Activated naive CD8-positive, alpha-beta T cell treated with anti-CD3 and anti-CD28 coated beads, Interleukin-2, amount 50 U/mL, for 24 hours (primary cell): ENCODE data around the gene ACBD6.
A peak's percentile ranks its signal among the peaks of the same experiment; 100 is the strongest.

Experiments
- ATAC-seq: fragments of 150-1000 bp; cut with Tn5 transposase; one replicate; pipeline ENCODE4 v1.10.0; 2021
- DNase-seq: peaks from one replicate; pipeline ENCODE4 v3.0.0; 2021
- H3K27ac Mint-ChIP-seq: one replicate; pipeline ENCODE4 v1.8.0; 2021; ENCODE audit warnings: mild to moderate bottlenecking, mixed read lengths
- H3K27me3 Mint-ChIP-seq: one replicate; pipeline ENCODE4 v1.8.0; 2021; ENCODE audit warnings: mixed read lengths
- H3K36me3 Mint-ChIP-seq: one replicate; pipeline ENCODE4 v1.8.0; 2021; ENCODE audit warnings: low read depth, mixed read lengths
- H3K4me1 Mint-ChIP-seq: one replicate; pipeline ENCODE4 v1.8.0; 2021; ENCODE audit warnings: mixed read lengths
- H3K4me3 Mint-ChIP-seq: one replicate; pipeline ENCODE4 v1.8.0; 2021; ENCODE audit warnings: mild to moderate bottlenecking, moderate library complexity, mixed read lengths
- H3K9me3 Mint-ChIP-seq: one replicate; pipeline ENCODE4 v1.8.0; 2021; ENCODE audit warnings: mixed read lengths

ACBD6 gene

DNA sequence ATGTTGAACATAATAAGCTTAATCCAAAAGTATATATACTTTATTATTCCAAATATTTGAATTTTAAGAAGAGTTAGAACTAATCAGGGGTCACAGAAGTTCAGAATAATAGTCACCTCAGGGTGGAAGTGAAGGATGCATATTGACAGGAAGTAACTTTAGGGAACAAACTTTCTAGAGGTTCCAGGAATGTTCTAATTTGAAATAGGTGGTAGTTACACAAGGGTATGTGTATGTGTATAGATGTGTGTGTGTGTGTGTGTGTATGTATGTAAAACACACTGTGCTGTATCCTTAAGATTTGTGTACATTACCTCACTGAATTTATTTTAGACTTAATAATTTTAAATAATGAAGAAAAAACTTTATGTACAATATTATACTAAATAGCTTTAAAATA lies 110.4 kb downstream of the ACBD6 start:
- Mint-ChIP-seq H3K4me1 (peaks cover 3% of the 10 kb centered on the region), H3K36me3 (peaks cover 64% of the 10 kb centered on the region), H3K27ac (no peak overlapping the region), H3K27me3 (no peaks in the 10 kb centered on the region), H3K9me3 (peaks cover 36% of the 10 kb centered on the region), H3K4me3 (no peak overlapping the region)
- ATAC-seq (no peak), DNase-seq (no peak)

- no peak for ATAC-seq
- H3K27ac Mint-ChIP-seq: no peak overlapping the region
- peaks cover 3% of the 10 kb centered on the region for H3K4me1 Mint-ChIP-seq
- H3K27me3 Mint-ChIP-seq: no peaks in the 10 kb centered on the region
- H3K9me3 Mint-ChIP-seq: peaks cover 45% of the 10 kb centered on the region
- DNase-seq: no peak
- H3K36me3 Mint-ChIP-seq: peaks cover 47% of the 10 kb centered on the region
- no peak overlapping the region for H3K4me3 Mint-ChIP-seq
These were observed 115.0 kb downstream of the ACBD6 start for GRCh38 chr1:180387413-180387812.

DNA sequence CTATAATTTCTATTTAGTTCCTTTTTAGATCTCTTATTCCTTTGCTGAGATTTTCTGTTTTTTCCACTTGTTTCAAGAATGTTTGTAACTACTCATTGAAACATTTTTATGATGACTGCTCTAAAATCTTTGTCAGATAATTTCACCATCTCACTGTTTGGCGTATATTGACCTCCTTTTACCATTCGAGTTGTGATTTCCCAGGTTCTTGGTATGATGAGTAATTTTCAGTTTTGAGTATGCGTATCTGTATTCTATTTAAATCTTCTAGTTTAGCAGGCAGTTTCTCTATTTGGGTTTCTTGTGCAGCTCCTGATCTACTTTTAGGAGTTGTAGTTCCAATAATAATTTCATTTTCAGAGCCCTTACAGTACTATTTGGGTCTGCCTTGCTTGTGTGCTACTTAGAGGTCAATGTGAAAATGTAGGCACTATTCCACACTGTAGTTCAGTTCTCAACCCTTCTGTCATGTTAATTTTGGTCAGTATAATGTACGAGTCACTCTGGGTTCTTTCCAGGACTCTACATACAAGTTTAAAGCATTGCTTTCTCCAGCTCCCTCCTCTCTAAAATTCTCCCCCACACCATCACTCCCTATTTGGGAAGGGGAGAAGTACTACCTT lies 115.5 kb downstream of the ACBD6 start:
- H3K27me3 Mint-ChIP-seq: no peaks in the 10 kb centered on the region
- DNase-seq (no peak), ATAC-seq (no peak)
- H3K4me3 Mint-ChIP-seq: no peak overlapping the region
- H3K9me3 Mint-ChIP-seq: peaks cover 50% of the 10 kb centered on the region
- peaks cover 3% of the 10 kb centered on the region for H3K4me1 Mint-ChIP-seq
- H3K36me3 Mint-ChIP-seq: peaks cover 49% of the 10 kb centered on the region
- no peak overlapping the region for H3K27ac Mint-ChIP-seq

DNA sequence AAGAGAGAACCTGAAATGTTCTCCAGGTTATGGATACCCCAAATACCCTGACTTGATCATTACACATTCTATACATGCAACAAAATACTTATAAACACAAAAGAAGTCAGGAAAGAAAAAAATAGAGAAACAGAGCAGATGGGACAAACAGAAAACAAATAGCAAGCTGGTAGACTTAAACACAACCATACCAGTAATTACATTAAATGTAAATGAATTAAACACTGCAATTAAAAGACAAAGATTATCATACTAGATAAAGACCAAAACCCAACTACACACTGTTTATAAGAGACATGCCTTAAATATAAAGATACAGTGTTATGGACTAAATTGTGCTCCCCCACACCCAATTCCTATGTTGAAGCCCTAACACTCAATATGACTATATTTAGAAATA lies 117.2 kb downstream of the ACBD6 start:
- no peaks in the 10 kb centered on the region for H3K27me3 Mint-ChIP-seq
- ATAC-seq (no peak), DNase-seq (no peak)
- peaks cover 47% of the 10 kb centered on the region for H3K36me3 Mint-ChIP-seq
- no peak overlapping the region for H3K27ac Mint-ChIP-seq
- peaks cover 15% of the 10 kb centered on the region for H3K4me1 Mint-ChIP-seq
- H3K4me3 Mint-ChIP-seq: no peak overlapping the region
- peaks cover 63% of the 10 kb centered on the region for H3K9me3 Mint-ChIP-seq

- H3K4me1 Mint-ChIP-seq: peaks cover 19% of the 10 kb centered on the region
- no peak overlapping the region for H3K27ac Mint-ChIP-seq
- H3K36me3 Mint-ChIP-seq: peaks cover 54% of the 10 kb centered on the region
- H3K9me3 Mint-ChIP-seq: peaks cover 70% of the 10 kb centered on the region
- no peak for DNase-seq
- ATAC-seq: no peak
- H3K27me3 Mint-ChIP-seq: no peaks in the 10 kb centered on the region
- no peak overlapping the region for H3K4me3 Mint-ChIP-seq
These were observed 117.9 kb downstream of the ACBD6 start for GRCh38 chr1:180384286-180385005.

DNA sequence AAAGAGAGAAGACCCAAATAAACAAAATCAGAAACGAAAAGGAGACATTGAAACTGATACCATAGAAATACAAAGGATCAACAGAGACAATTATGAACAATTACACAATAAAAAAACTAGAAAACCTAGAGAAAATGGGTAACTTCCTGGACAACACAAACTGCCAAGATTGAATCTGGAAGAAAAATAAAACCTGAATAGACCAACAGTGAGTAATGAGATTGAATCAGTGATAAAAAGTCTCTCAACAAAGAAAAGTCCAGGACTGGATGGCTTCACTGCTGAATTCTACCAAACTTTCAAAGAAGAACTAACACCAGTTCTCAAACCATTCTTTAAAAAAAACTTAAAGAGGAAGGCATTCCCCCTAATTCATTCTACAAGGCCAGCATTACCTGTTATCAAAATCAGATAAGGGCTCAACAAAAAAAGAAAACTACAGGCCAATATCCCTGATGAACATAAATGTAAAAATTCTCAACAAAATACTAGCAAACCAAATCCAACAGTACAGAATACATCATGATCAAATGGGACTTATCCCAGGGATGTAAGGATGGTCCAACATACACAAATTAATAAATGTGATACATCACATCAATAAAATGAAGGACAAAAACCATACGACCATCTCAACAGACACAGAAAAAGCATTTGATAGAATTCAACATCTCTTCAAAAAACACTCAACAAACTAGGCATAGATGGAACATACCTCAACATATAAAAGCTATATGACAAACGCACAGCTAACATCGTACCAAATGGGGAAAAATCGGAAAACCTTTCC lies 119.9 kb downstream of the ACBD6 start:
- ATAC-seq: no peak
- Mint-ChIP-seq H3K9me3 (peaks cover 78% of the 10 kb centered on the region), H3K27me3 (no peaks in the 10 kb centered on the region), H3K4me1 (peaks cover 21% of the 10 kb centered on the region), H3K4me3 (no peak overlapping the region), H3K27ac (no peak overlapping the region), H3K36me3 (peaks cover 60% of the 10 kb centered on the region)
- DNase-seq: no peak

DNA sequence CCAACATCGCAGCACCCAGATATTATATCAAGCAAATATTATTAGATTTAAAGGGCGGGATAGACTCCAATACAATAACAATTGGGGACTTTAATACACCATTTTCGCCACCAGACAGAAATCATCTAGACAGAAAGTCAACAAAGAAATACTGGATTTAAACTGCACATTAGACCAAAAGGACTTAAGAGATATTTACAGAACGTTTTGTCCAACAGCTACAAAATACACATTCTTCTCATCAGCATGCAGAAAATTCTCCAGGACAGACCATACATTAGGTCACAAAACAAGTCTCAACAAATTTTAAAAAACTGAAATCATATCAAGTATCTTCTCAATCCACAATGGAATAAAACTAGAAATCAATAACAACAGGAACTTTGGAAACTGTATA lies 121.2 kb downstream of the ACBD6 start:
- no peaks in the 10 kb centered on the region for H3K27me3 Mint-ChIP-seq
- no peak for ATAC-seq
- H3K36me3 Mint-ChIP-seq: peaks cover 66% of the 10 kb centered on the region
- no peak overlapping the region for H3K4me3 Mint-ChIP-seq
- DNase-seq: no peak
- H3K4me1 Mint-ChIP-seq: peaks cover 18% of the 10 kb centered on the region
- peaks cover 80% of the 10 kb centered on the region for H3K9me3 Mint-ChIP-seq
- H3K27ac Mint-ChIP-seq: no peak overlapping the region

GRCh38 chr1:180380259-180381183 lies 121.9 kb downstream of the ACBD6 start:
- Mint-ChIP-seq H3K36me3 (peaks cover 66% of the 10 kb centered on the region), H3K27me3 (no peaks in the 10 kb centered on the region), H3K27ac (no peak overlapping the region), H3K4me1 (peaks cover 18% of the 10 kb centered on the region), H3K9me3 (peaks cover 77% of the 10 kb centered on the region), H3K4me3 (no peak overlapping the region)
- DNase-seq (no peak), ATAC-seq (peak; percentile 77)

DNA sequence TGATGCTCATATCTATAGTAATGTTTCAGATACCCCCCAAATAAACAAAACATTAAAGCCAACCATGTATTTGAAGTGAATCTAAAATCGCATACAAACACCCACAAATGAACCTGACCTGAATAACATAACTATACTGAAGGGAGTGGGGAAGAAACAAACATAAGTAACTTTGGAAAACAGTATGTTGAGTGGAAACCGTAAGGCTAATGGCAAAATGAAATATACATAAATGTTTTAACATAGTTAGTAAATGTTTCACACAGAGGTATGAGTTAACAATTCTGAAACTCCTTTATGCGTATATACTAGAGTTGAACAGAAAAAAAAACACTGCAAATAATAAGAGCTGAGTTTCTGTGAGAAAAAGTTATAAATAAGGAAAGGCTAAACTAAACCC lies 125.6 kb downstream of the ACBD6 start:
- H3K4me3 Mint-ChIP-seq: no peak overlapping the region
- no peak for DNase-seq
- ATAC-seq: no peak
- no peaks in the 10 kb centered on the region for H3K27me3 Mint-ChIP-seq
- H3K36me3 Mint-ChIP-seq: peaks cover 53% of the 10 kb centered on the region
- H3K27ac Mint-ChIP-seq: no peak overlapping the region
- H3K9me3 Mint-ChIP-seq: peaks cover 42% of the 10 kb centered on the region
- H3K4me1 Mint-ChIP-seq: peaks cover 20% of the 10 kb centered on the region

DNA sequence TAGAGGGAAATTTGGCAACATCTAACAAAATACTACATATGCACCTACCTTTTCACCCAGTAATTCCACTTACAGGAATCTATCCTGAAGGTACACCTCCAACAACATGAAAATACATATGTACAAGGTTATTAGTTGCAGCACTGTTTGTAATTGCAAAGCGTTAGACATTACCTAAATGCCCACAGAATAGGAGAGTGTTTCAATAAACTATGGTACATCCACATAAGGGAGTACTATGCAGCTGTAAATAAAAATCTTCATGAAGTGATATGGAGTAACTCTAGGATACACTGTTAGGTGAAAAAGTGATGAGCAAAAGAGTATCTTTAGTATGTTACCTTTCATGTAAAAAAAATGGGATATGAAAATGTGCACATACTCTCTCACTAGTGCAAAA lies 126.1 kb downstream of the ACBD6 start:
- H3K4me1 Mint-ChIP-seq: peaks cover 24% of the 10 kb centered on the region
- peaks cover 52% of the 10 kb centered on the region for H3K36me3 Mint-ChIP-seq
- ATAC-seq (no peak), DNase-seq (no peak)
- H3K27ac Mint-ChIP-seq: no peak overlapping the region
- H3K9me3 Mint-ChIP-seq: peaks cover 39% of the 10 kb centered on the region
- no peak overlapping the region for H3K4me3 Mint-ChIP-seq
- H3K27me3 Mint-ChIP-seq: no peaks in the 10 kb centered on the region

GRCh38 chr1:180372728-180373127 lies 129.6 kb downstream of the ACBD6 start:
- Mint-ChIP-seq H3K27me3 (no peaks in the 10 kb centered on the region), H3K4me3 (no peak overlapping the region), H3K9me3 (peaks cover 10% of the 10 kb centered on the region), H3K36me3 (peaks cover 28% of the 10 kb centered on the region), H3K4me1 (peaks cover 8% of the 10 kb centered on the region), H3K27ac (no peak overlapping the region)
- no peak for ATAC-seq
- no peak for DNase-seq

DNA sequence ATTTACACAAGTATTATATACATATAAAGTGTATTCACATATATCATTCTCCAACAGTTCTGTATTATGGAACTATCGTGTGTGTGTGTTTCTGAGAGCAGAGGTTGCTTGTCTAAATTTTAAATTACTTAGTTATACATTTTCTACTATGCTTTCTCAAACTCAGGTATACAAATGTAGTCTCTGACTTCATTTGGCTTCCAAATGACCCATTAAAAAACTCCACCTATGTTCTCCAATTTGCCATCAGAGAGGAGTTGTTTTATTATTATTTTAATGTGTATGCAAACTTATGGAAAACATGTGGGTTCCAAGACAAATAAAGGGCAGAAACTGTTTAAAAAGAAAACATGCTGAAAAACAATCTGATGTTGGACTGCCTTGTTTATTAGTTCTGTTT lies 131.8 kb downstream of the ACBD6 start:
- no peak overlapping the region for H3K4me3 Mint-ChIP-seq
- peaks cover 8% of the 10 kb centered on the region for H3K4me1 Mint-ChIP-seq
- ATAC-seq: no peak
- no peaks in the 10 kb centered on the region for H3K27me3 Mint-ChIP-seq
- H3K9me3 Mint-ChIP-seq: no peaks in the 10 kb centered on the region
- no peak for DNase-seq
- H3K27ac Mint-ChIP-seq: no peak overlapping the region
- H3K36me3 Mint-ChIP-seq: peaks cover 19% of the 10 kb centered on the region

DNA sequence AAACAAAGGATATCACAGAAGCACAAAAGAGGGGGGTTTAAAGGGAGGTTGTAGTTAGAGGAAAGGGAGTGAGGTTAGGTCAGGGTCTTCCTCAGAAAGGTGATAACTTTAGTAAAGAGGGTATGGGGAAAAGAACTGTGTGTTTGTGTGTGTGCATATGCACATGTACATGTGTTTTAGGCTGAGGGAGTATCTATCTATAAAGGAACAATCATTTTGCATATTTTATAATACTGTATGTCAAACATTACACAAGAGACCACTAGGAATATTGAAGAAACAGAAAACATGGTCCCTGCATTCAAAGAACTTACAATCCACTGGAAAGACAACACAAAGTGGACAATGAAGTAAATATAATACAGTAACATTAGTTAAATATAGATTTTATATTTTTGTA lies 132.2 kb downstream of the ACBD6 start:
- H3K9me3 Mint-ChIP-seq: no peaks in the 10 kb centered on the region
- ATAC-seq: no peak
- H3K27ac Mint-ChIP-seq: no peak overlapping the region
- no peak for DNase-seq
- H3K4me3 Mint-ChIP-seq: no peak overlapping the region
- no peaks in the 10 kb centered on the region for H3K27me3 Mint-ChIP-seq
- peaks cover 8% of the 10 kb centered on the region for H3K4me1 Mint-ChIP-seq
- H3K36me3 Mint-ChIP-seq: peaks cover 18% of the 10 kb centered on the region

DNA sequence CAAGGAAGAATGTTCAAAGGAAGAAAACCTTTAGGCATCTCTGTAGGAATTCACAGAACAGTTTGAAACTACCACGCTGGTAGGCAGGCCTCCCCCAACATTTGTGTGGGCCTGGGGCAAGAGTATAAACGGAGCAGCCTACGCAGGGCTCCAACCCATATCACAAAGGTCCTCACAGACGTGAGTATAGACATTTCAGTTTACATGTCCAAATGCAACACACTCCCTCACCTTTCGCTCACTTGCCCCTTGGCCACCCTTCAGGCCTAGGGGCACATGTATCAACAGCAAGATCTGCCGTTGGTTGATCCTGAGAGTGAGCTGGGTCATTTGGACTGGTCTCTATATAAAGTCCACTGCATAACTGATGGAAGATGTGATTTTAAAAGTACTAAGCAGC lies 133.3 kb downstream of the ACBD6 start:
- Mint-ChIP-seq H3K4me1 (peaks cover 8% of the 10 kb centered on the region), H3K9me3 (no peaks in the 10 kb centered on the region), H3K27me3 (no peaks in the 10 kb centered on the region), H3K36me3 (peaks cover 14% of the 10 kb centered on the region), H3K4me3 (no peak overlapping the region), H3K27ac (no peak overlapping the region)
- no peak for ATAC-seq
- no peak for DNase-seq
